CD4-positive, alpha-beta memory T cell (primary cell): ENCODE data around the gene ABHD6. TPM values are rescaled to one million over a fixed set of nuclear protein-coding genes. Genes with fewer than 3 reads are reported as not detected.
"Not testable (repeated sequence)": the region's sequence is repeated elsewhere in the genome, so short reads cannot be mapped to it uniquely, and the experiment has no call there.

Source experiments
- CTCF ChIA-PET: fragments of 350-600 bp; sonication (Branson Sonifier 250); formaldehyde crosslinking; loops from one replicate; lab custom pipeline; 2021; ENCODE audit warnings: inconsistent platforms; ENCODE audit not compliant: partially characterized antibody; lab: Charles Lee
- POLR2A ChIA-PET: fragments of 350-600 bp; sonication (Branson Sonifier 250); formaldehyde crosslinking; loops from one replicate; lab custom pipeline; 2021; ENCODE audit not compliant: partially characterized antibody; lab: Charles Lee
- DNase-seq, 5 donors: peaks; one replicate each; pipeline versions ENCODE4 v3.0.0 to v3.0.0-alpha.2; 2020 to 2022; ENCODE audit warnings: mixed read lengths in 1 of 5
- H3K27ac ChIP-seq: one replicate; pipeline ENCODE4 v1.7.0; 2013; ENCODE audit warnings: low read depth, low read length
- H3K27me3 ChIP-seq: 2 replicates; pipeline ENCODE4 v1.7.0; 2013; ENCODE audit warnings: mild to moderate bottlenecking, low read length, moderate library complexity; ENCODE audit not compliant: insufficient read depth
- H3K36me3 ChIP-seq: 2 replicates; pipeline ENCODE4 v1.7.0; 2013; ENCODE audit warnings: mild to moderate bottlenecking, low read length, moderate library complexity; ENCODE audit not compliant: insufficient read depth
- H3K4me1 ChIP-seq: 2 replicates; pipeline ENCODE4 v1.7.0; 2013; ENCODE audit warnings: mild to moderate bottlenecking, low read length, moderate library complexity; ENCODE audit not compliant: insufficient read depth
- H3K4me3 ChIP-seq, 2 donors: one replicate each; pipeline ENCODE4 v1.7.0; 2013; ENCODE audit warnings: low read length in 2 of 2, mild to moderate bottlenecking in 1 of 2
- H3K9me3 ChIP-seq, 2 donors: one replicate each; pipeline ENCODE4 v1.7.0; 2013; ENCODE audit warnings: low read length in 2 of 2, control low read depth in 1 of 2; ENCODE audit not compliant: control insufficient read depth in 1 of 2
- H3K27ac Mint-ChIP-seq, 7 donors: one replicate each; pipeline ENCODE4 v1.8.0; 2020 to 2021; ENCODE audit warnings: mixed read lengths in 7 of 7, mild to moderate bottlenecking in 6 of 7, inconsistent platforms in 3 of 7, moderate library complexity in 3 of 7
- H3K27me3 Mint-ChIP-seq, 2 donors: one replicate each; pipeline ENCODE4 v1.8.0; 2020 to 2021; ENCODE audit warnings: mixed read lengths in 2 of 2
- H3K36me3 Mint-ChIP-seq, 2 donors: one replicate each; pipeline ENCODE4 v1.8.0; 2020 to 2021; ENCODE audit warnings: mixed read lengths in 2 of 2, inconsistent platforms in 1 of 2, mild to moderate bottlenecking in 1 of 2
- H3K4me1 Mint-ChIP-seq, 4 donors: one replicate each; pipeline ENCODE4 v1.8.0; 2020 to 2021; ENCODE audit warnings: mixed read lengths in 4 of 4, mild to moderate bottlenecking in 1 of 4
- H3K4me3 Mint-ChIP-seq, 8 donors: one replicate each; pipeline ENCODE4 v1.8.0; 2020 to 2021; ENCODE audit warnings: mixed read lengths in 8 of 8, mild to moderate bottlenecking in 7 of 8, moderate library complexity in 6 of 8, inconsistent platforms in 3 of 8
- H3K9me3 Mint-ChIP-seq, 8 donors: one replicate each; pipeline ENCODE4 v1.8.0; 2020 to 2021; ENCODE audit warnings: mixed read lengths in 8 of 8, mild to moderate bottlenecking in 5 of 8, inconsistent platforms in 3 of 8, moderate library complexity in 1 of 8
- intact Hi-C: fragments of 100-400 bp; cut with micrococcal nuclease; formaldehyde crosslinking; loops from one replicate; pipeline ENCODE4 v1.15.1; 2023
- polyA plus RNA-seq, 2 donors: library from polyadenylated mRNA; unstranded; fragments of 300-500 nt; fragmentation: Illumina TruSeq; gene quantifications; one replicate each; pipeline ENCODE4 v1.2.3, GENCODE V29; 2021
- total RNA-seq, 2 experiments: library from RNA; stranded (reverse); gene quantifications; one replicate each; pipeline ENCODE4 v1.2.3, GENCODE V29; 2021

The ABHD6 gene
- total and polyA plus RNA-seq, 4 experiments from 2014 or later: 4.7 to 8.2 (median 6.2) TPM

- intact Hi-C loops: no loop called here
- no peak overlapping the region for H3K4me3 ChIP-seq
Measured at GRCh38 chr3:58272891-58273290, 35.3 kb downstream of the ABHD6 start.

DNA sequence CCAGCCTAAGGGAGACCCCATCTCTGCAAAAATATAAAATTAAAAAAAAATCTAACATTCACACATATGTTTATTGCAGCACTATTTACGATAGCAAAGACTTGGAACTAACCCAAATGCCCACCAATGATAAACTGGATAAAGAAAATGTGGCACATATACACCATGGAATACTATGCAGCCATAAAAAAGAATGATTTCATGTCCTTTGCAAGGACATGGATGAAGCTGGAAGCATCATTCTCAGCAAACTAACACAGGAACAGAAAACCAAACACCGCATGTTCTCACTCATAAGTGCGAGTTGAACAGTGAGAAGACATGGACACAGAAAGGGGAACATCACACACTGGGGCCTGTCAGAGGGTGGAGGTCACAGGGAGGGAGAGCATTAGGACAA, 35.8 kb downstream of the ABHD6 start:
- peaks cover 31 to 54% of the 10 kb centered on the region in 2 donors for H3K36me3 Mint-ChIP-seq
- H3K9me3 ChIP-seq, POLR2A ChIA-PET, H3K27ac ChIP-seq, H3K27me3 ChIP-seq, DNase-seq, H3K4me1 ChIP-seq, CTCF ChIA-PET, H3K36me3 ChIP-seq, H3K27ac Mint-ChIP-seq, H3K4me3 ChIP-seq, H3K27me3 Mint-ChIP-seq, H3K9me3 Mint-ChIP-seq, intact Hi-C loops, H3K4me1 Mint-ChIP-seq, H3K4me3 Mint-ChIP-seq: not testable (repeated sequence)

More at GRCh38 chr3:58272891-58273290, 35.3 kb downstream of the ABHD6 start:
- POLR2A ChIA-PET: no interaction called here
- no peaks in the 10 kb centered on the region for H3K27me3 ChIP-seq
- Mint-ChIP-seq H3K27ac (no peak overlapping the region), H3K4me1 (no peaks in the 10 kb centered on the region), H3K36me3 (peaks cover 34 to 53% of the 10 kb centered on the region in 2 donors), H3K4me3 (no peak overlapping the region), H3K9me3 (peaks cover 0 to 3% (median 2%) of the 10 kb centered on the region in 8 donors), H3K27me3 (no peaks in the 10 kb centered on the region)
- H3K36me3 ChIP-seq: no peaks in the 10 kb centered on the region
- no peaks in the 10 kb centered on the region for H3K4me1 ChIP-seq
- no peak for DNase-seq
- CTCF ChIA-PET: no interaction called here
- no peak overlapping the region for H3K27ac ChIP-seq
- no peaks in the 10 kb centered on the region for H3K9me3 ChIP-seq

DNA sequence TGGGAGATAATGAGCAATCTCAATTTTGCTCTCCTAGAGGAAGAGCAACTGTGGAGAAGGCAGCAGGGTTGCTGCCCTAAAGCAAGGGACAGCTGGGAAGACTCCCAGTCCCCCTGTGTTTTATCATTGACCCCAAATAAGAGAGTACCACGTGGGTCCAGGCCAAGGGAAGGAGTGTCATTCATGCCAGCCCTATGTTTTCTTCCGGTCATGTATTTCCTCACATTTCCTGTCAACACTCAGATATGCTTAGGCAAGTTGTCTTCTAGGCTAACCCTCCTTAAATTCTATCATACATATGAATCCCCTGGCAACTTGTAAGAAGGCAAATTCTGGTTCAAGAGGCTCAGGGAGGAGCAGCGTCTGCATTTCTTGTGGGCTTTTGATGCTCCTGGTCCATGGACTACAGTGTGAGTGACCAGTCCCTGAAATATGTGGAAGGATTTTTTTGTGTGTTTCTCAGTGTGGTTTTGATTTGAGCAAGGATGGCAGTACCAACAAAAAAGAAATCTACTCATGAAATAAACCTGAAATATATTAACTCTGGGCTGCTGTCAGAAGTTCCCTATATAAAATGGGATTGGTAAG, 36.5 kb downstream of the ABHD6 start:
- DNase-seq: no peak
- intact Hi-C loops: no loop called here
- no peaks in the 10 kb centered on the region for H3K9me3 ChIP-seq
- H3K4me3 ChIP-seq: no peak overlapping the region
- H3K27me3 ChIP-seq: no peaks in the 10 kb centered on the region
- H3K4me1 ChIP-seq: no peaks in the 10 kb centered on the region
- H3K9me3 Mint-ChIP-seq: peaks cover 0 to 3% (median 2%) of the 10 kb centered on the region in 8 donors
- no peak overlapping the region for H3K27ac Mint-ChIP-seq
- no peak overlapping the region for H3K4me3 Mint-ChIP-seq
- no peaks in the 10 kb centered on the region for H3K4me1 Mint-ChIP-seq
- H3K27me3 Mint-ChIP-seq: no peaks in the 10 kb centered on the region
- H3K36me3 ChIP-seq: no peaks in the 10 kb centered on the region
- no peak overlapping the region for H3K27ac ChIP-seq
- peaks cover 28 to 58% of the 10 kb centered on the region in 2 donors for H3K36me3 Mint-ChIP-seq
- CTCF ChIA-PET: no interaction called here
- POLR2A ChIA-PET: no interaction called here

DNA sequence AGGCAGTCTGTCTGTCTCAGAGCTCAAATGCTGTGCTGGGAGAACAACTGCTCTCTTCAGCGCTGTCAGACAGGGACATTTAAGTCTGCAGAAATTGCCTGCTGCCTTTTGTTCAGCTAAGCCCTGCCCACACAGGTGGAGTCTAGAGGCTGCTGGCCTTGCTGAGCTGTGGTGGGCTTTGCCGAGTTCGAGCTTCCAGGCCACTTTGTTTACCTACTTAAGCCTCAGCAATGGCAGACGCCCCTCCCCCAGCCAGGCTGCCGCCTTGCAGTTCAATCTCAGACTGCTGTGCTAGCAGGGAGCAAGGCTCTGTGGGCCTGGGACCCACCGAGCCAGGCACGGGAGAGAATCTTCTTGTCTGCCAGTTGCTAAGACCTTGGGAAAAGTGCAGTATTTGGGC, 43.5 kb downstream of the ABHD6 start:
- H3K4me1 ChIP-seq: no peaks in the 10 kb centered on the region
- no peaks in the 10 kb centered on the region for H3K4me1 Mint-ChIP-seq
- H3K27me3 Mint-ChIP-seq: no peaks in the 10 kb centered on the region
- H3K27ac ChIP-seq: no peak overlapping the region
- H3K27me3 ChIP-seq: no peaks in the 10 kb centered on the region
- H3K27ac Mint-ChIP-seq: no peak overlapping the region
- peaks cover 11 to 54% of the 10 kb centered on the region in 2 donors for H3K36me3 Mint-ChIP-seq
- CTCF ChIA-PET: no interaction called here
- H3K4me3 Mint-ChIP-seq: no peak overlapping the region
- no peak overlapping the region for H3K4me3 ChIP-seq
- POLR2A ChIA-PET: no interaction called here
- H3K9me3 ChIP-seq: no peaks in the 10 kb centered on the region
- H3K36me3 ChIP-seq: no peaks in the 10 kb centered on the region
- no peak for DNase-seq
- H3K9me3 Mint-ChIP-seq: peaks cover 0 to 4% (median 0%) of the 10 kb centered on the region in 8 donors
- intact Hi-C loops: no loop called here

DNA sequence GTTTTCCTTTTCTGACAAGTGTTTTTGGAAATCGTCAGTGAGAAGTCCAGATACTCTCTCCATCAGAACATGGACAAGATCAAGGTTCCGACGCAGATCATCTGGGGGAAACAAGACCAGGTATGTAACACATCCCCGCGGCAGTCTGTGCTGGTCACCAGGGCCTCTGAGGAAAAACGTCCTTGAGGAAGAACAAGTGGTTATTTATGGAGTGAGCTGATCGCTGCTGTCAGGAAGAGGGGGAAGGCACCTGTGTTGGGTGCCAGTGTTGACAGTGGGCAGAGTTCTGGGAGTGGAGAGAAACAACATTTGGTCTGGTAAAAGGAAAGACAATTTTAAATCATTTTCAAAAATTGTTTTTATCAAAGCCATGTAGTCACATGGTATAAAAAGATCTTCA, 47.7 kb downstream of the ABHD6 start:
- Histone ChIP-seq H3K4me3 (no peak overlapping the region), H3K36me3 (no peaks in the 10 kb centered on the region), H3K4me1 (no peaks in the 10 kb centered on the region), H3K9me3 (no peaks in the 10 kb centered on the region), H3K27ac (no peak overlapping the region), H3K27me3 (no peaks in the 10 kb centered on the region)
- CTCF ChIA-PET: interaction anchor here (1.5 to 1.7 kb wide), 2 partner anchors 21 kb away, joined by 3 to 4 read pairs; partner anchors contain the start of genes HTD2 and RPP14
- Mint-ChIP-seq H3K9me3 (peaks cover 0 to 2% (median 0%) of the 10 kb centered on the region in 8 donors), H3K36me3 (peaks cover 10 to 14% of the 10 kb centered on the region in 2 donors), H3K27ac (no peak overlapping the region), H3K4me1 (no peaks in the 10 kb centered on the region), H3K4me3 (no peak overlapping the region), H3K27me3 (no peaks in the 10 kb centered on the region)
- POLR2A ChIA-PET: no interaction called here
- intact Hi-C loops: no loop called here
- DNase-seq: no peak

- H3K4me1 ChIP-seq: no peaks in the 10 kb centered on the region
- DNase-seq: no peak
- no peaks in the 10 kb centered on the region for H3K9me3 ChIP-seq
- H3K27ac ChIP-seq: no peak overlapping the region
- ChIA-PET POLR2A (no interaction called here), CTCF (no interaction called here)
- Mint-ChIP-seq H3K4me3 (no peak overlapping the region), H3K27me3 (no peaks in the 10 kb centered on the region), H3K36me3 (peaks cover 10 to 15% of the 10 kb centered on the region in 2 donors), H3K4me1 (no peaks in the 10 kb centered on the region), H3K27ac (peak overlapping the region in 1 of 7 donors; percentile 72), H3K9me3 (peaks cover 0 to 5% (median 0%) of the 10 kb centered on the region in 8 donors)
- intact Hi-C loops: no loop called here
- no peaks in the 10 kb centered on the region for H3K36me3 ChIP-seq
- no peak overlapping the region for H3K4me3 ChIP-seq
- H3K27me3 ChIP-seq: no peaks in the 10 kb centered on the region
Measured at GRCh38 chr3:58287354-58287753, 49.8 kb downstream of the ABHD6 start.

DNA sequence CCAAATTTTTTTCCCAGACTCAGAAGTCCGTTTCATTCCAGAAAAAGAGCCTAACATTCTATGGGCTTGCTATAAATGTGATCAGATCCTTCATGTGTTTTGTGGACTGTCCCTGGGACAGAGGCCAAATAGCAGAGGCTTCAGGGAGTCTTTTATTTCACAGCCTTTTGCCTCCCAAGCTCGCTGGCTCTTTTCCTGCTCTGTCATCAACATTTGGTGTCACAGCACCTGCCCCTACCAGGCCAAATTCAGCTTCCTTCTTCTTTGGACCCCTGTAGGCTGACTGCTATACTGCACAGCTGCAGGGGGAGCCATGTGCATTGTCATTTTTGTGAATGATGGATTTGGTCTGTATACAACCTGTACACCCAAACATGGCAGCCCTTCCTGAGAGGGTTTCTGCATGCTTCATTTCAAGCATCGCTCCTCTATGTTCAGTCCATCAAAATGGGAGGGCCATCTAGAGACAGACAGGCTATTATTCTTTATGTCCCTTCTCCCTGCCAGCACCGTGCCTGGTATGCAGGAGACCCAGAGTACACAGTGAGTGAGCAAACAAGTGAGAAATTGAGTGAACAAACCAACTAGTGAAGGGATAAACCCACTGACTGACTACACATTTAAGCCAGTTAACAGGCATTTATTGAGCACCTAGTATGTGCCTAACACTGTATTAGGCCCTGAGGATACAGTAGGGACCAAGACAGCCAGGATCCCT, 50.6 kb downstream of the ABHD6 start:
- no peaks in the 10 kb centered on the region for H3K36me3 ChIP-seq
- intact Hi-C loops: no loop called here
- Mint-ChIP-seq H3K4me1 (no peaks in the 10 kb centered on the region), H3K9me3 (peaks cover 0 to 5% (median 0%) of the 10 kb centered on the region in 8 donors), H3K4me3 (no peak overlapping the region), H3K36me3 (peaks cover 10 to 15% of the 10 kb centered on the region in 2 donors), H3K27ac (no peak overlapping the region), H3K27me3 (no peaks in the 10 kb centered on the region)
- H3K4me3 ChIP-seq: no peak overlapping the region
- no peaks in the 10 kb centered on the region for H3K9me3 ChIP-seq
- POLR2A ChIA-PET: no interaction called here
- H3K27ac ChIP-seq: no peak overlapping the region
- no peaks in the 10 kb centered on the region for H3K27me3 ChIP-seq
- DNase-seq: no peak
- CTCF ChIA-PET: no interaction called here
- H3K4me1 ChIP-seq: no peaks in the 10 kb centered on the region
